Dermis blood vessel endothelial cell (primary cell): ENCODE data around the gene HHLA2. TPM values are rescaled to one million over a fixed set of nuclear protein-coding genes. Genes with fewer than 3 reads are reported as not detected.
"Not testable (repeated sequence)": the region's sequence is repeated elsewhere in the genome, so short reads cannot be mapped to it uniquely, and the experiment has no call there.

Source experiments
- DNase-seq: peaks from one replicate; pipeline ENCODE4 v3.0.0; 2010
- total RNA-seq: library from RNA; depleted of rRNA; stranded (reverse); fragments of >200 nt; gene quantifications from 2 replicates; pipeline ENCODE4 v1.2.3, GENCODE V29; 2014

The HHLA2 gene
- total RNA-seq, 1 donor from 2014 or later, result under 0.01 TPM

- DNase-seq, result no peak
These were observed 47.1 kb downstream of the HHLA2 start for GRCh38 chr3:108343491-108343890.

DNA sequence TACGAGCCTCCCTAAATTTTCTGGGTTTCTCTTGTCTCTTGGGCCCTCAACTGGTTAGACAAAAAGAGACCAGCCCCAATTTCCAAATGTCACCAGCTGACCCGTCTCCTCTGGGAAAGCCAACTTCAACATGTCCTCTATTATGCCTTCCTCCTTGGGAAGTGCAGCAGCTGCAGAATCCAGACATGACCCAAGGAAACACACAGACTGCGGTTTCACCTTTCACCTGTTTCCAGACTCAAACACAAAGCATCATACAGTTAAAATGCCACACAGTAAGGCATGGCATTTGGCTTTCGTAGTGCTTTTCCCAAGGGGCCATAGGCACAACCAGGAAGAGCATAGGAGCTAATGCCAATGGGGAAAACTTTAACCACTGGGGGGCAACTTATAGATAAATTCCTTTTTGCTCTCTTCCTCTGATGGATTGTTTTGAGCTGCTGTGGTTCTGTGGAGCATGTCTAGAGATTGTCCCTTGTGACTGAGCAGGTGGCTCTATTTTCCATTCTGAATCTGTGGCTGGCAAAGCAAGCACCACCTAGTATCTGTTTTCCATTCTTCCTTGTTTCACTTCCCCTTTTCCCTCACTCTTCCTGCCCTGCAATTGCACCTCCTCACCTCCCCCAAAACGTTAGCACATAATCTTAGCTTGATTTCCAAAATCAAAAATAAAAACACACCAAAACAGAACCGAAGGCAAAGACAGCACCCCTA lies 49.3 kb downstream of the HHLA2 start:
- DNase-seq, result no peak

- no peak for DNase-seq
These were observed 50.2 kb downstream of the HHLA2 start for GRCh38 chr3:108346301-108347227.

- no peak for DNase-seq
These were observed 55.8 kb downstream of the HHLA2 start for GRCh38 chr3:108352176-108352575.

DNA sequence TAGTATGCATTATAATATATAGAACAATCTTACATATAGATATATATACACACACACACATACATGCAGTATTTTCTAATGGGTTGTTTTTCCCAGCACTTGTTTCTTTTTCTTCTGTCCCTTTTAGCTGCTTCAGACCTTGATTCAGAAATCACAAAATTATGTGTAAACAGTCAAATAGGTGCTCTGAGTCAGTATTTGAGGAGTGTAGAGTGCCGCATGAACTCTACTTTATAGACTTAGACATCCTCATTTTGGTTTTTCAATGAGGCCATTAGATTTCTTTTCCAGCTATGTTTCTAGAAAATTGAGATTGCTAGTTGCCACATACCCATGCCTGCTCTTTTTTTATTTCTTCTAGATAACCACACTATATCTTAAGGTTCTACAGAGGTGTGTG lies 58.2 kb downstream of the HHLA2 start:
- DNase-seq, result no peak

DNA sequence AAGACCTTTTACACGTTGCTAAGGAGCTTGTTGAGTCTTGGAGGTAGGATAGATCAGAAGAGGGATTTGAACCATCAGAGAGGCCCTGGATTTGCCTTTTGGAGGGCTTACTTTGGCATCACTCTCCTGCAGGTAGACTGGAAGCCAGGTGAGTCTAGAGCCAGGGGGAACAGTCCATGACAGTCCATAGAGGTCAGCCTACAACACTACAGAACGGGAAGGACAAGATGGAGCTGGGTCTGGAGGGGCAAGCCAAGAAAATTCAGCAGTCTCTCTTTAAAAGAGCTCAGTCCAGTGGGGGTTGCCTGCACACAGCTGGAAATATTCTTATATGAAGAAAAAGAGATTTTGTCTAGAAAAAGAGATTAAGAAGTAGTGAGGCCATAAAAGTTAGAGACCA lies 60.7 kb downstream of the HHLA2 start:
- DNase-seq, result no peak

DNA sequence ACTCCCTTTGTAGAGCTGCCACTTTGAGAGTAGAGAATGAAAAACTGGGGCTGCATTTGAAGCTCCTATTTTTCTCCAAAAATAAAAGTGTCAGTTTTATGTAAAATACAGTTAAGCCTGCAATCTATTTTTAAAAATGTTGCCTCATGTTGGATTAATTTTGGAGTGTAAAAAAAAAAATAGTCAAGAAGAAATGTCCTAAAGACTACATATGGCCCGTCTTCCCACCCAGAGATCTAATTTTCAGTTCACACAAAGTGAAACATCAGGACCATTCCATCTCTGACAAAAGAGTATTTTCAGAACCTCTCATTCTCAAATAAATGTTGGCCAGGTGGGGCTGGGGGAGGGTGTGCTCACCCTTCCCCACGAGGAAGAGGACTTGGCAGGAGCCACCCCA lies 62.7 kb downstream of the HHLA2 start:
- no peak for DNase-seq

GRCh38 chr3:108376026-108376425 lies 79.7 kb downstream of the HHLA2 start:
- DNase-seq, result no peak

DNA sequence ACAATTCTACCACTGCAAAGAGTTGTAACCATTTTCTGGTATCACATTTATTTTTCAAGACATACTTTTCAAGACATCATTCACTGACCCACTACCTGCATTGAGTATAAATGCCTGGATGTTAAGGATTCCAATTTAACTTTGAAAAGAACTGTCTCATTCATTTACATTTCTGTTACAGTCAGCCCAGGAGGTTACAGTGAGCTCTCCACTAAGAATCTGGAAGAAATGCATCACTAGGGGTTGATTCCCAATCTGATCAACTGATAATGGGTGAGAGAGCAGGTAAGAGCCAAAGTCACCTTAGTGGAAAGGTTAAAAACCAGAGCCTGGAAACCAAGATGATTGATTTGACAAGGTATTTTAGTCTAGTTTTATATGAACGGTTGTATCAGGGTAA lies 81.0 kb downstream of the HHLA2 start:
- no peak for DNase-seq

GRCh38 chr3:108378153-108378951 lies 82.0 kb downstream of the HHLA2 start:
- DNase-seq, result no peak

GRCh38 chr3:108378952-108379342 lies 82.6 kb downstream of the HHLA2 start:
- DNase-seq, result not testable (repeated sequence)

GRCh38 chr3:108380128-108380795 lies 83.9 kb downstream of the HHLA2 start:
- DNase-seq, result no peak

GRCh38 chr3:108381529-108382140 lies 85.3 kb downstream of the HHLA2 start:
- DNase-seq, result no peak

DNA sequence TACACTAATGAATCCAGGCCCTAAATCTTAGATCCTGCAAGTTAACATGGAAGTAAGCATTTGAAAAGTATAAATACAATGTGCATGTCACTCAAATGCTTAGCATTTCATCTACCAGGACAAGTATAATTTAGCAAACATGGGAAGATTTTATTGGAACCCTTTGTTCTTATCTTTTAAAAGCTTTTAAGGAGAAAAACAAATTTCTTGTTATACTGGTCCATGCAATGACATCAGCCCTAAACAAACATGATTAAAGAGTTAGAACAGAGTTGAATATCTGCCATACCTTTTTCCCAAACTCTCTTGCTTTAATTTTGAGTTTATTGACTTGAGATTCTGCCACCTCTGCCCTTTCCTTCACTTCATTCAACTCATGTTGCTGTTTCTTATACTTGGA lies 87.0 kb downstream of the HHLA2 start:
- DNase-seq, result no peak

DNA sequence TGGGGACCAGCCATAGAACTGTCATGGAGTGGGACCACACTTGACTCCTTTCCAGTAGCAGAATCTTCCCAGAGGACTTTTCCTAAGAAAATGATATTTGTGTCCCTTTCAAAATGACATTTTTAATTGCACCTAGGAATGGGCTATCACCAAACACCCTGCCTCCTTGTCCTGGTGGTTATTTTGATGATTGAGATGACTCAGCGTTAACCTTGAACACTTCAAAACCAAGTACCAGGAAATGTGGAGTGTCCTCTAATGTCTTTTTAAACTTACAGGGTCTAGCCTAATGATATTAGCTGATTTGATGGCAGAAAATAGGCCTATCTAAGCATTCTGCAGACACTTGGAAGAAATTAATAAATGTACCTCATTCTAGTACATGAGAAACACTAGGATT lies 90.7 kb downstream of the HHLA2 start:
- DNase-seq, result no peak

DNA sequence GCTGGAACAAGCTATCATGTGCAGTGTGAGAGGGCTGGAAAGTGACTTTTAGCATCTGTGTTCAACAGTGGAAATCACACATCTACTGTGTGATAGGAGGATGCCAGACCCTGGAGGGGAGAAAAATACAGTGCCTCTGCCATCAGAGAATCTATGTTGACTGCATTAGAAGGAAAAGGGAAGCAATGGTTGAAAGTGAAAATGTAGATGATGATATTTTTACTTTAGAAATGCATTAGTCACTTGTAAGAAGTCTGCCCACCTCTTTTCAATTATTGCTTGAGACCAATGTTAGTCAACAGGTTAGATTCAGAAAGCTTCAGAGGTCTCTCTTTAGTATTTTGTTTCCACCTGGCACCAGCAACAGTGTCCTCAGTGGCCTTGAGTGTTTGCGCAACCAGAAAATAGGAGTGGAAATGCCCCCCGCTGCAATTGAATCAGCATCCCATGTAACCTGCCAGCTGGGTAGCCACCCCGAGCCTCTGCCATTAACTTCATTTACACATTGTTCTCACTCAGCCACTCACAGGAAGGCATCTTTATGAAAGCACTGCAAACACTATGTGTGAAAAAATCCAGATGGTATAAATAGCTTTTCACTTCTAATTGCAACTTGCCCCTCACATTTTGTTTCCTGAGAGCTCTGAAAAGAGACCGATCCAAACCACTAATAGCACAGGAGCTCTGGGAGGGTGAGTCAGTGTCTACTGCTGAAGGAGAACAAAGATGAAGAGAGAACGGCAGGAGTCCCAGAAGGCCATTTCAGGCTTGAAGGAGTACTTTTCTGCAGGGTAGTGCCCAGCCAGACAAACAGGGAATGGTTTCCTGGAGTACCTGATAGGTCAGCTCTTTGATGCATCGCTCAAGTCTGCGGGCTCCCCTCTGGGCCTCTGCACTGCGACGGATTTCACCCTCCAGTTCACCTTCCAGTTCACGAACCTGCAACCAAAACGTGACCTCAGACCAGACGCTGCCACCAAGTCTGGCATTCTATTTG lies 92.1 kb downstream of the HHLA2 start:
- DNase-seq, result no peak

DNA sequence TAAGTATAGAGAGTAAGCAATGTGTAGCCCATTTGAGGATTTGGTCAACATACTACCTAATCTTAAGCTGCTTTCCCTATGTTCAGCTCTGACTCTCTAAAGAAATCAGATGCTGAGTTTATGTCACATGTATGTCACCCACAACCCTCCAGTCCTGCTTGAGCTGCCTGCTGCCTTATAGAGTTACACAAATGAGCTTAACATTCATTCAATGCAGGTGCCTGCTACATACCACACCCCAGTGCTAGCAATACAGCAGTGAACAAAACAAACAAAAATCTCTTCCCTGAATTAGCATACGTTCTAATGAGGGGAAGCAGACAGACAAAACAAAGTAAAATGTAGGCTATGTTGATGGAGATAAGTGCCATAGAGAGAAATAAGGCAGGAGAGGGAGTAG lies 93.0 kb downstream of the HHLA2 start:
- DNase-seq, result no peak

DNA sequence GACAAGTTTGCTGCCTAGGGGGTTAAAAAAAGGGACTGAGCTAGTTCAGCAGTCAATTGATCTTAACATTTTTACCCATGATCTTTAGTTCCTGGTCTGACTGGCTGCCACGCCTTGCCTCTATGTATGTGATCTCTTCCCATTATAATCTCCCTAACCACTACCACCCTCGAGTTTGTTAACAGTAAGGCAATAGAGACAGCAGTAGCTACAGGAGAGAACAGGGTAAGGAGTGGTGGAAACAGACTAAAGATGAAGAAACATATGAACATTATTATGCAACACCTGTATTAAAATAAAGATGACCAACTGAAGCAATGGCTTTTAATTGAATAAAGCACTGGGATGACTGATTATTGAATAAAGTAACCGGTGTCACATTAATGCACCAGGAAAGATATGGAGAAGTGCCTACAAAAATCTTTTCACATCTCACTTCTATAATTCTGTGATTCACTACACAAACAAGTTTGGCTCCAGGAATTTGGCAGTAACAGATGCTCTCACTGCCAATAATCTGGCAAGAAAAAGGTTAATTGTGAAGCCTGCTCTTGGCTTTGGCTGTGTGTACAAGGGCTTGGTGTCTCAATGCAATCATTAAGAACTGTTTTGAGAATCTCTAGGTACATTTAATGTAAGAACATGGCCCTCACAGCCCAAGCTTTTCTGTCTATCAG lies 95.7 kb downstream of the HHLA2 start:
- DNase-seq, result no peak

DNA sequence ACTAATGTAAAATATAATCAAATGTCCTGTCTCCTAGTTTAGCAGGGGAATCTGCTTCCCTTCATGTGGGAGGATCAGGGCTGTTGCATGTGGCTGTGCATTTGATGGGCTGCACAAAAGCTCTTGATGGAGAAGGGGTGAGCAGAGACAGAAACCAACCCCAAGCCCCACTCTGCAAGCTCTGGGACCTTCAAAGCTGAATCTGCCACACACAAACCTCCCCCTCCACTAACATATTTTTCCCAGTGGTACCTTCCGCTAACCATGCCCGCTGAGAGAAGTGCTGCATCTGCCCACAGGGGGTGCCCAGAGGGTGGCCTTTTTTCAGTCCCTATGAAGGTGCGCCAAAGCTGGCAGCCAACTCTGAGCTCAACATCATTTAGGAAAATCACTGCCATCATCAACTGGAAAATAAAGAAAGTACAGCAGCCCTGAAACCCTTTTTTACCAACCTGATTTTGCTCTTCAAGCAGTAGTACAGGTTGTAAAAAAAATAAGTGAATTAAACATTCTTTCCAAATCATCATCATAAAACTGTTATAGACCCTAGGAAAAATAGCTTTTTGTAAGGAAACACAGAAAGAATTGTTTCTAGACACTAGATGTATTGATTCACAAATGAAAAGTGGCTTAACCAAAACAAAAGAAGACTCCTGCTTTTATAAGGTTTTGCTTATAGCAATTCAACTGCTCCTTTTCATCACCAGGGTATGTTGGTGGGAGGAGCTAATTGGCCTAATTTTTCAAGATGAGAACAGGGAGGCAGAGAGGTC lies 97.0 kb downstream of the HHLA2 start:
- DNase-seq, result no peak
